ENCODE measurements around the gene ZNF487.
A peak's percentile ranks its signal among the peaks of the same experiment; 100 is the strongest.

Gene ZNF487

DNA sequence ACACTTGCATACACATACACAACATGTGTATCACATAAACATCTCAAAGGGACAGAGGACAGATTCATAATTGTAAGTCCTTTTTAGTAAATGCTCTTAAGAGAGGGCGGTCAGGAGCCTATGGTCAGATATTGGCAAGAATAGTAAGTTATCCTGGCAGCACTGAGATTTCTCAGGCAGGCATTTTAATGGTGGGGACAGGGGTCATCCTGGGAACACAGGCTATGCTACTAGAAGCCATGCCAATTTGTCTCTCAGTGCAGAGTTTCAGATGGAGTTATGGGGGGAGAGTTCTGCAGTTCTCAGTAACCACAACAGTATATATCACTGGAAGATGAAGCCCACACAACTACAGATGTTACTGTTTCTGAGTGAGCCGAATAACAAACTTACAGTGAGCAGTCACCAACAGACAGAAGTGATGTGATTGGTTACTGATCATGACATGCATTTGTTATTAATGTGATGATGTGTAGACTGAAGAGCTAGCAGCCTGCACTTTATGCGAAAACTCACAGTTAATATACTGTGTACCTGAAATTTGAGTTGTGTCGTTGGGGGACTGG, 16.4 kb downstream of the ZNF487 start:
- TF ChIP-seq, protein P1, sequence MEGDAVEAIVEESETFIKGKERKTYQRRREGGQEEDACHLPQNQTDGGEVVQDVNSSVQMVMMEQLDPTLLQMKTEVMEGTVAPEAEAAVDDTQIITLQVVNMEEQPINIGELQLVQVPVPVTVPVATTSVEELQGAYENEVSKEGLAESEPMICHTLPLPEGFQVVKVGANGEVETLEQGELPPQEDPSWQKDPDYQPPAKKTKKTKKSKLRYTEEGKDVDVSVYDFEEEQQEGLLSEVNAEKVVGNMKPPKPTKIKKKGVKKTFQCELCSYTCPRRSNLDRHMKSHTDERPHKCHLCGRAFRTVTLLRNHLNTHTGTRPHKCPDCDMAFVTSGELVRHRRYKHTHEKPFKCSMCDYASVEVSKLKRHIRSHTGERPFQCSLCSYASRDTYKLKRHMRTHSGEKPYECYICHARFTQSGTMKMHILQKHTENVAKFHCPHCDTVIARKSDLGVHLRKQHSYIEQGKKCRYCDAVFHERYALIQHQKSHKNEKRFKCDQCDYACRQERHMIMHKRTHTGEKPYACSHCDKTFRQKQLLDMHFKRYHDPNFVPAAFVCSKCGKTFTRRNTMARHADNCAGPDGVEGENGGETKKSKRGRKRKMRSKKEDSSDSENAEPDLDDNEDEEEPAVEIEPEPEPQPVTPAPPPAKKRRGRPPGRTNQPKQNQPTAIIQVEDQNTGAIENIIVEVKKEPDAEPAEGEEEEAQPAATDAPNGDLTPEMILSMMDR (IDR thresholded peaks at IDR 0.05) = no peak

DNA sequence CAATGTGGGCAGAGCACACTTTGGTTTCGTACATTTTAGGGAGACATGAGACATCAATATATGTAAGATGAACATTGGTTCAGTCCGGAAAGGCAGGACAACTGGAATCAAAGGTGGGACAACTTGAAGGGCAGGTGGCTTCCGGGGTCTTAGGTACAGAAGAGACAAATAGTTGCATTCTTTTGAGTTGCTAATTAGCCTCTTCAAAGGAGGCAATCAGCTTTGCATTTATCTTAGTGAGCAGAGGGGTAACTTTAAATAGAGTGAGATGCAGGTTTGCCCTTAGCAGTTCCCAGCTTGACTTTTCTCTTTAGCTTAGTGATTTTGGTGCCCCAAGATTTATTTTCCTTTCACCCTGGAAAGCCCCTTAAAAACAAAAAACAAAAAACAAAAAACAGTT, 21.3 kb downstream of the ZNF487 start:
- TF ChIP-seq, protein P1 (IDR thresholded peaks at IDR 0.05) = no peak

DNA sequence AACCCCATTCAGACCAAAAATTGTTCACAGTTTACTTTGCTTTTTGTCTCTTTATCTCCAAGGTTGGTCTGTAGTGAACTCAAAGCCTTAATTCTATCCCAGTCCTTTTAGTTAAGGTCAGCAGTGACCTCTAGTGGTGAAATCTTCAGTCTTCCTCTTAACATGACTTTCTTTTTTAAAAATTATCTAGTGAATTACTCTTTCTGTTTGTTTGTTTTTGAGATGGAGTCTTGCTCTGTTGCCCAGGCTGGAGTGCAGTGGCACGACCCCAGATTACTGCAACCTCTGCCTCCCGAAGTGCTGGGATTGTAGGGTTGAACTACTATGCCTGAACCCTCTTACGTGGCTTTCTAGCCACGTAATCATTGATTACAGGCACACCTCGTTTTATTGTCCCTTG, 25.0 kb downstream of the ZNF487 start:
- TF ChIP-seq, protein P1 (IDR thresholded peaks at IDR 0.05) = peak; percentile 65

DNA sequence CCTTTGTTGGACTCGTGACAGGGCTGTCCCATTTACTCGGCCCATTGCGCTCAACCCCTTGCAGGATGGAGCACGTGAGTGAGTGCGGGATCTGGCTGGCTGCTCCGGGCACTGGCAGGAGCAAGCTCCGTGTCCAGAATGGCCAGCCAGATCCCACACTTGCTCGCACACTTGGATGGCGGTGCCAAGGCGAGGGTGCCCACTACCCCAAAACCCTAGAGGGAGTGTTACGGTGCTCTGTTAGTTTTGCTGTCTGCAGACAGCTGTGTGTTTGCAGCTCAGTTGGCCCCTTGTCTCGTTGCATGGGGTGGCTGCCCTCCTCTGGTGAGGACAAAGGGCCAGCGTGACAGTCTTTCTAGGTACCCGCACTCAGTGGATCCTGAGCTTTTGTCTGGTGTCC, 34.2 kb downstream of the ZNF487 start:
- TF ChIP-seq, protein P1 (IDR thresholded peaks at IDR 0.05) = no peak

DNA sequence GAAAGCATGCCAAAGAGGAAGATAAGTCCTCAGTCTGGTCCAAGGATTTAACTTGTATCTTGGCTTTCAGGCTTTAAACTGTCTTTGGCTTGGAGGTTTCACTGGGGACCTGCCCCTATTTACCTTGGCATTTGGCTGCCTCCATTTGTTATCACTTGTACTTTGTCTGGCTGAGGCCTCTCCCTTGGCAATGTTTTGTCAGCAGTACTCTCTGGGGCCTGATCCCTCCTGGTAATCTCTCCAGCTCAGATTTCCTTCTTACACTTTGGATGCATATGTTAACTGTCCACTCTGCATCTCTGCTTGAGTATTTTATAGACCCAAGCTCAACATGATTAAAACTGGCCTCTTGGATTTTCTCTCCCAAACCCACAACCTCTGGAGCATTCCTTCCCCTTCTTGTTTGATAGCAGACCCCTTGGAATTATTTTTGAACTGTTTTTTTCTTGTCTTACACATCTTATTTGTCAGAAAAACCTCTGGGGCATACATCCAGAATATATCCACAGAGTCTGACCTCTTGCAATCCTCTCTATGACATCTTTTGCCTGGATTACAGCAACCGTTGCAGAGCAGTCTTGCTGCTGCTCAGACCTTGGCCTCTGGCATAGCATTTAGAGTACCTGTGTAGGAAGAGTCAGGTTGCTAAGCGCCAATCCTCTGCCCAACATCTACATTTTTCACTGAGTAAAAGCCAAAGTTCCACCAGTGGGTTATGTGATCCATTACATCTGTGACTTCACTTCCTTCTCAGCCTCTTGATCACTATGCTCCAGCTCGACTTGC, 35.2 kb downstream of the ZNF487 start:
- TF ChIP-seq, protein P1 (IDR thresholded peaks at IDR 0.05) = no peak

DNA sequence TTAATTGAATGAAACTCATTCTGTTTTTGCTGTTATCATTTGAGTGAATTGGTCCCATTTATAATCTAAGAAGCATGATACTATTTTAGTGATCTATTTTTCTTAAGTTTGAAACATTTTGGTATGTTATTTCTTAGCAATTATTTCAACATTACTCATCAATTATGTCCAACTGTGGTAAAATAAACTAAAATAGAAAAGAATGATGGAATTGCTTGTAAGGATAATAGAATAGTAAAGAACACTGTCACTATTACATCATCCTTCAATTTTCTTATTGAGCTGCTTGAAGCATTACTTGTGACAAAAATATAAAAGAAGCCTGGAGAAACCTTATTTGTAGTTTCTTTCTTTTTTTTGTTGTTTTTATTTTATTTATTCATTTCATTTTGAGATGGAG, 42.4 kb downstream of the ZNF487 start:
- TF ChIP-seq, protein P1 (IDR thresholded peaks at IDR 0.05) = no peak

DNA sequence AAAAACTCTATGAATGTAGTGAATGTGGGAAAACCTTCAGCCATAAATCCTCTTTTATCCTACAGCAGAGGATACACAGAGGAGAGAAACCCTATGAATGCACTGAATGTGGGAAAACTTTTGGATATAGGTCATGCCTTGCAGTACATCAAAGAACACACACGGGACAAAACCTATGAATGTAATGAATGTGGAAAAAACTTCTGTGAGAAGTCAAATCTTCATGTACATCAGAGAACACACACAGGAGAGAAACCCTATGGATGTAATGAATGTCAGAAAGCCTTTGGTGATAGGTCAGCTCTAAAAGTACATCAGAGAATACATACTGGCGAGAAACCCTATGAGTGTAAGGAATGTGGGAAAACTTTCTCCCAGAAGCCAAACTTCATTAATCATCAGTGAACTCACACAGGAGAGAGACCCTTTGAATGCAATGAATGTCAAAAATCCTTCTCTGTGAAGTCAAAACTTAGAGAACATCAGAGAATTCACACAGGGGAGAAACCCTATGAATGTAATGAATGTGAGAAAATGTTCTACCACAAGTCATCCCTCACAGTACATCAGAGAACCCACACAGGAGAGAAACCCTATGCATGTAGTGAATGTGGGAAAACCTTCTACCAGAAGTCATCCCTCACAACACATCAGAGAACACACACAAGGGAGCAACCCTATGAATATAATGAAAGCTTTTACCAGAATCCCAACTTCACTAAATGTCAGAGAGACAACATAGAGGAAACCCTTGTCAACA, 45.6 kb downstream of the ZNF487 start:
- TF ChIP-seq, protein P1 (IDR thresholded peaks at IDR 0.05) = no peak

Measured in LNCAP (cell line).